ENCODE measurements around the gene ZNF774. TPM values are rescaled to one million over a fixed set of nuclear protein-coding genes. Genes with fewer than 3 reads are reported as not detected.

The ZNF774 gene
- total and polyA plus RNA-seq, 4 donors, result 1.6 to 4.9 (median 2.2) TPM

GRCh38 chr15:90307661-90308060 is 44.4 kb upstream of the ZNF774 start:
- ATAC-seq (ENCODE audit: insufficient read depth, low FRiP score) (no peak), DNase-seq (no peak)
- H3K9ac ChIP-seq (ENCODE audit: insufficient read depth in 1 of 2, low read length in 2 of 2), result no peak overlapping the region
- no peak for TF ChIP-seq CTCF (IDR thresholded peaks at IDR 0.05; ENCODE audit: control extremely low read depth, extremely low read depth)
- H3K4me1 ChIP-seq (ENCODE audit: control insufficient read depth in 5 of 5, insufficient read depth in 5 of 5, low read length in 5 of 5), result peaks cover 0 to 16% (median 1%) of the 10 kb centered on the region in 5 donors
- no peaks in the 10 kb centered on the region for H3K36me3 ChIP-seq (ENCODE audit: control insufficient read depth in 4 of 4, insufficient read depth in 4 of 4, low read length in 4 of 4)
- no peak overlapping the region for H3K4me3 ChIP-seq
- no peaks in the 10 kb centered on the region for H3K9me3 ChIP-seq (ENCODE audit: control insufficient read depth in 4 of 4, insufficient read depth in 3 of 4, low read length in 3 of 4)
- 84 to 89% methylated on average over 2 of the region's 2 CpGs for WGBS, 2 donors
- no peak overlapping the region for H3K27ac ChIP-seq (ENCODE audit: low read depth in 1 of 2, low read length in 1 of 2)
- H3K27me3 ChIP-seq (ENCODE audit: control insufficient read depth in 3 of 3, insufficient read depth in 3 of 3, low read length in 2 of 3), result no peaks in the 10 kb centered on the region

- no peak for ATAC-seq (ENCODE audit: insufficient read depth, low FRiP score)
- no peaks in the 10 kb centered on the region for H3K9me3 ChIP-seq (ENCODE audit: control insufficient read depth in 4 of 4, insufficient read depth in 3 of 4, low read length in 3 of 4)
- no peak overlapping the region for H3K27ac ChIP-seq (ENCODE audit: low read depth in 1 of 2, low read length in 1 of 2)
- H3K27me3 ChIP-seq (ENCODE audit: control insufficient read depth in 3 of 3, insufficient read depth in 3 of 3, low read length in 2 of 3), result no peaks in the 10 kb centered on the region
- peaks cover 0 to 16% (median 1%) of the 10 kb centered on the region in 5 donors for H3K4me1 ChIP-seq (ENCODE audit: control insufficient read depth in 5 of 5, insufficient read depth in 5 of 5, low read length in 5 of 5)
- DNase-seq, result no peak
- no peaks in the 10 kb centered on the region for H3K36me3 ChIP-seq (ENCODE audit: control insufficient read depth in 4 of 4, insufficient read depth in 4 of 4, low read length in 4 of 4)
- H3K9ac ChIP-seq (ENCODE audit: insufficient read depth in 1 of 2, low read length in 2 of 2), result no peak overlapping the region
- TF ChIP-seq CTCF (IDR thresholded peaks at IDR 0.05; ENCODE audit: control extremely low read depth, extremely low read depth), result no peak
- H3K4me3 ChIP-seq, result no peak overlapping the region
- WGBS, 2 donors, result 97% methylated on average over 4 of the region's 4 CpGs
These were observed 43.1 kb upstream of the ZNF774 start for GRCh38 chr15:90309020-90309419.

GRCh38 chr15:90315278-90315982 is 36.7 kb upstream of the ZNF774 start:
- no peak for TF ChIP-seq CTCF (IDR thresholded peaks at IDR 0.05; ENCODE audit: control extremely low read depth, extremely low read depth)
- H3K27me3 ChIP-seq (ENCODE audit: control insufficient read depth in 3 of 3, insufficient read depth in 3 of 3, low read length in 2 of 3), result no peaks in the 10 kb centered on the region
- H3K4me3 ChIP-seq, result no peak overlapping the region
- H3K4me1 ChIP-seq (ENCODE audit: control insufficient read depth in 5 of 5, insufficient read depth in 5 of 5, low read length in 5 of 5), result peaks cover 0 to 12% (median 0%) of the 10 kb centered on the region in 5 donors
- peak overlapping the region; percentile 80 to 89 for H3K27ac ChIP-seq (ENCODE audit: low read depth in 1 of 2, low read length in 1 of 2)
- H3K36me3 ChIP-seq (ENCODE audit: control insufficient read depth in 4 of 4, insufficient read depth in 4 of 4, low read length in 4 of 4), result no peaks in the 10 kb centered on the region
- peak overlapping the region in 1 of 2 donors; percentile 47 for H3K9ac ChIP-seq (ENCODE audit: insufficient read depth in 1 of 2, low read length in 2 of 2)
- WGBS, 2 donors, result 53 to 77% methylated on average over 4 to 5 of the region's 5 CpGs
- ATAC-seq (ENCODE audit: insufficient read depth, low FRiP score) (peak; percentile 68), DNase-seq (peak in 2 of 3 donors; percentile 74 to 90)
- H3K9me3 ChIP-seq (ENCODE audit: control insufficient read depth in 4 of 4, insufficient read depth in 3 of 4, low read length in 3 of 4), result no peaks in the 10 kb centered on the region

All from lung (tissue), 12 donors.